Measurements from ENCODE around the gene MTCL3.

Gene MTCL3

GRCh38 chr6:127515794-127516661, 3.1 kb downstream of the MTCL3 start (continued):
- no peak for TF ChIP-seq NCOA2 (CRISPR knock-in tag; IDR thresholded peaks at IDR 0.05)
- no peak for TF ChIP-seq GTF2F1 (IDR thresholded peaks at IDR 0.05; ENCODE audit: low read length)
- TF ChIP-seq ZNF292 (CRISPR knock-in tag; IDR thresholded peaks at IDR 0.05; ENCODE audit: borderline replicate concordance, low read depth), result no peak
- no peak for TF ChIP-seq MED13 (CRISPR knock-in tag; IDR thresholded peaks at IDR 0.05)
- no peak for TF ChIP-seq ATF5 (CRISPR knock-in tag; IDR thresholded peaks at IDR 0.05; ENCODE audit: low read depth)
- TF ChIP-seq MEF2D (CRISPR knock-in tag; IDR thresholded peaks at IDR 0.05), result no peak
- no peak for TF ChIP-seq RNF2 (conservative IDR thresholded peaks at IDR 0.05; ENCODE audit: low read depth)
- no peak for TF ChIP-seq CCAR2 (optimal IDR thresholded peaks at IDR 0.05; ENCODE audit: low read depth, low read length)
- no peak for TF ChIP-seq ZNF749 (CRISPR knock-in tag; IDR thresholded peaks at IDR 0.05; ENCODE audit: borderline replicate concordance)
- TF ChIP-seq ZNF367 (CRISPR knock-in tag; IDR thresholded peaks at IDR 0.05; ENCODE audit: borderline replicate concordance), result no peak; the same call in 1 of the 2 replicates
- TF ChIP-seq RBAK (CRISPR knock-in tag; IDR thresholded peaks at IDR 0.05), result no peak
- TF ChIP-seq ZNF276 (CRISPR knock-in tag; IDR thresholded peaks at IDR 0.05; ENCODE audit: low read depth), result no peak
- TF ChIP-seq SNRNP70 (IDR thresholded peaks at IDR 0.05; ENCODE audit: low read depth, low read length), result no peak
- peak; percentile 58; the same call in 1 of the 2 replicates for TF ChIP-seq HDAC2 (CRISPR knock-in tag; IDR thresholded peaks at IDR 0.05)
- peak; percentile 9 for TF ChIP-seq XRCC5 (optimal IDR thresholded peaks at IDR 0.05; ENCODE audit: low read length)
- 0 out of 2 replicates have a peak, but pooled peaks have one; percentile 29 for TF ChIP-seq ZSCAN21 (CRISPR knock-in tag; IDR thresholded peaks at IDR 0.05; ENCODE audit: borderline replicate concordance)
- TF ChIP-seq ZBTB44 (CRISPR knock-in tag; IDR thresholded peaks at IDR 0.05), result peak; percentile 85; the same call in 1 of the 2 replicates
- TF ChIP-seq ZNF34 (CRISPR knock-in tag; IDR thresholded peaks at IDR 0.05; ENCODE audit: borderline replicate concordance), result no peak
- 0 out of 2 replicates have a peak, but pooled peaks have one; percentile 31 for TF ChIP-seq HOMEZ (CRISPR knock-in tag; IDR thresholded peaks at IDR 0.05; ENCODE audit: low read depth)
- no peak for TF ChIP-seq TRIM24 (CRISPR knock-in tag; IDR thresholded peaks at IDR 0.05)
- no peak for TF ChIP-seq CBX5 (CRISPR knock-in tag; IDR thresholded peaks at IDR 0.05; ENCODE audit: borderline replicate concordance)
- no peak for TF ChIP-seq HCFC1 (IDR thresholded peaks at IDR 0.05; ENCODE audit: low read depth, low read length)
- TF ChIP-seq SOX6 (IDR thresholded peaks at IDR 0.05), result no peak
- no peak for TF ChIP-seq SOX6 (CRISPR knock-in tag; IDR thresholded peaks at IDR 0.05)

Data from HepG2 (cell line).